ENCODE results near the gene PTRH1. TPM values are rescaled to one million over a fixed set of nuclear protein-coding genes. Genes with fewer than 3 reads are reported as not detected.

Gene PTRH1
- polyA plus RNA-seq, 12 donors: 4.0 to 8.8 (median 5.3) TPM; not detected in 2

- DNase-seq: no peak
Observed at GRCh38 chr9:127667127-127667844, 48.2 kb downstream of the PTRH1 start.

GRCh38 chr9:127664678-127665507 lies 50.6 kb downstream of the PTRH1 start:
- no peak for DNase-seq

DNA sequence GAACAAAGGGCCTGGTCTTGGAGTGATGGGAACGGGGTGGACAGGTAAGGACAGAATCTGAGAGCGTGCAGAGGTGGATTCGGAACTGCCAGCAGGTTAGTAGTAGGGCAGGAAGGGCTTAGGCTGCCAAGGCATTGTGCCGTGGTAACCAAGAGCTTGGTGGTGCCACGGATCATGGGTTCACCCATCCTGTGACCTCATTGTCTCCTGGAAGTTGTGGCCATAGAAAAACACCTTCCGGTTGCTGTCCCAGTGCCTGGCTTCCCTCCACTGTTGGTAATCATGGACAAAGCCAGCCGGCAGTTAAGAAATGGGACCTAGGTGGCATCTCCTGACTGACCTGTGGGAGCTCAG lies 51.2 kb downstream of the PTRH1 start:
- no peak for DNase-seq

Other genes with a start within 250 kb of the PTRH1 start
- gene STXBP1, start 103.4 kb downstream of the PTRH1 start, polyA plus RNA-seq (ENCODE audit: insufficient read length in 12 of 12): 10 to 100 TPM in 11 of 12 donors, not detected in 1; 11.2 to 27.1 (median 14.7) TPM
- 1 to 10 TPM in 7 of 12 donors, under 1 TPM in 3, not detected in 2; 0.84 to 1.7 (median 1.0) TPM for gene CFAP157, start 8.7 kb downstream of the PTRH1 start, polyA plus RNA-seq (ENCODE audit: insufficient read length in 12 of 12)
- gene TTC16, start 416 bp upstream of the PTRH1 start, polyA plus RNA-seq (ENCODE audit: insufficient read length in 12 of 12): under 1 TPM in 5 of 12 donors, not detected in 7; 0.03 to 0.17 (median 0.05) TPM
- 10 to 100 TPM in 1 of 12 donors, 1 to 10 TPM in 10, not detected in 1; 4.7 to 16.6 (median 7.0) TPM for gene TOR2A, start 19.6 kb upstream of the PTRH1 start, polyA plus RNA-seq (ENCODE audit: insufficient read length in 12 of 12)
- gene SH2D3C, start 63.0 kb upstream of the PTRH1 start, polyA plus RNA-seq (ENCODE audit: insufficient read length in 12 of 12): 10 to 100 TPM in 11 of 12 donors, not detected in 1; 13.5 to 40.7 (median 17.1) TPM
- gene CDK9, start 70.4 kb upstream of the PTRH1 start, polyA plus RNA-seq (ENCODE audit: insufficient read length in 12 of 12): 10 to 100 TPM in 11 of 12 donors, not detected in 1; 29.1 to 50.2 (median 38.6) TPM
- gene FPGS, start 87.2 kb upstream of the PTRH1 start, polyA plus RNA-seq (ENCODE audit: insufficient read length in 12 of 12): 10 to 100 TPM in 11 of 12 donors, not detected in 1; 32.7 to 60.9 (median 37.7) TPM
- 10 to 100 TPM in 11 of 12 donors, not detected in 1; 42.2 to 65.8 (median 47.4) TPM for gene ENG, start 139.0 kb upstream of the PTRH1 start, polyA plus RNA-seq (ENCODE audit: insufficient read length in 12 of 12)
- gene AK1, start 162.0 kb upstream of the PTRH1 start, polyA plus RNA-seq (ENCODE audit: insufficient read length in 12 of 12): 1,000 to 10,000 TPM in 5 of 12 donors, 100 to 1,000 TPM in 7; 441 to 7,878 (median 918) TPM
- 10 to 100 TPM in 11 of 12 donors, not detected in 1; 37.0 to 62.6 (median 51.5) TPM for gene ST6GALNAC6, start 183.9 kb upstream of the PTRH1 start, polyA plus RNA-seq (ENCODE audit: insufficient read length in 12 of 12)
- gene ST6GALNAC4, start 201.4 kb upstream of the PTRH1 start, polyA plus RNA-seq (ENCODE audit: insufficient read length in 12 of 12): 10 to 100 TPM in 11 of 12 donors, not detected in 1; 20.8 to 50.5 (median 32.7) TPM
- 1 to 10 TPM in 9 of 12 donors, under 1 TPM in 1, not detected in 2; 0.83 to 4.1 (median 2.4) TPM for gene PIP5KL1, start 215.1 kb upstream of the PTRH1 start, polyA plus RNA-seq (ENCODE audit: insufficient read length in 12 of 12)
- 10 to 100 TPM in 11 of 12 donors, not detected in 1; 16.0 to 28.7 (median 20.7) TPM for gene DPM2, start 222.2 kb upstream of the PTRH1 start, polyA plus RNA-seq (ENCODE audit: insufficient read length in 12 of 12)

All from muscle of arm (tissue), 12 donors.